DMS79 (cell line): ENCODE data around the gene RPS17.
"Not testable (repeated sequence)": the region's sequence is repeated elsewhere in the genome, so short reads cannot be mapped to it uniquely, and the experiment has no call there.

Experiments used
- DNase-seq: peaks from one replicate; lab custom pipeline; 2025; lab: John Stamatoyannopoulos, UW

RPS17 gene

DNA sequence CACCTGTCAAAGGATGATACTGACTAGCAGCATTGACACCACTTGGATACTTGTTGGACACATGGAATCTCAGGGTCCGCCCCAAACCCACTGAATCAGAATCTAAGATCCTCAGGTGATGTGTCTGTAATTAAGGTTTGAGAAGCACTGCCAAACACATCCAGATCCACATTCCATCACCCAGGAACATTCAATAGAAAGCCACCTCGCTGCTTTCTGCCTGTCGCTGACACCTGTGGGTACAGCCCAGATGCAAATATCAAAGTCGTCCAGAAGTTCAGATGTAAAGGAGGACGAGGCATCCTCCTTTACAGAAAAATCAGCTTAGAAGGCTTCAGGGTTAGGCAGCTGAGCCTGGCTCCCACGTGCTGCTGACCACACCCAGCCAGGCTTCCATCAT, 5.2 kb upstream of the RPS17 start:
- DNase-seq: no peak

DNA sequence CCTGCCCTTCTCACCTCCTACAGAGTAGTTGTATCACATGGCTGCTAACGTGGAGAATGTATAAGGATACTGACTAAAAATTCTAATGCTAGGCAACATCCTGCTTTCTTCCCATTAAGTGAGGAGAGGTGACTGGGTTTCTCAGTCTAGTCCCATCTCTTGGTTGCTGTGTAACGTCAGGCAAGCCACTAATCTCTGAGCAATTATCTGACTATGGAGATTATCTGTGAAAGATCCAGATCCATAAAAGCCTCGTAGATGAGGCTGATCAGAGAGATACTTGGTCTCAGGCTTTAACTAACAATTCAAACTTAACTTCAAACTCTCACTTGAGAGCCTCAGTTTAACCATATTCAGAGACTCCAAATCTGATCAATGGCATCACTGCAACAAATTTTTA, 4.7 kb upstream of the RPS17 start:
- no peak for DNase-seq

DNA sequence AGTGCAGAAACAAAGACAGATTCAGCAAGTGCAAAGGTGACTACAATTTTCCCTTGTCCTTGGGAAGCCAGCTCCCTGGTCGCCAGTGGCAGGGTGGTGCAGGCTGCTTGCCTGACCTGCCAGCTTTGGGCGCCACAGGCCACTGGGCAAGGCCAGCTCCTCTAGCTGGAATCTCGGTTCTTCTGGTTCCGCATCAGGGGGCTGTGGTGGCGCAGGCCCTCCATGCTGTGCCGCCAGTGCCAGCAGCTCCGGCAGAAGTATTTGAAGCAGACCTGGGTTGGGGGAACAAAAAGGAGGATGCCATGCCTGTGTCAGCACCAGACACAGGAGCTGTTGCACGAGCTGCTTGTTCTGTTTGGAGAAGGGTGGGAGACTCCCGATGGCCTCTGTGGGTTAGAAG, 4.2 kb upstream of the RPS17 start:
- no peak for DNase-seq

DNA sequence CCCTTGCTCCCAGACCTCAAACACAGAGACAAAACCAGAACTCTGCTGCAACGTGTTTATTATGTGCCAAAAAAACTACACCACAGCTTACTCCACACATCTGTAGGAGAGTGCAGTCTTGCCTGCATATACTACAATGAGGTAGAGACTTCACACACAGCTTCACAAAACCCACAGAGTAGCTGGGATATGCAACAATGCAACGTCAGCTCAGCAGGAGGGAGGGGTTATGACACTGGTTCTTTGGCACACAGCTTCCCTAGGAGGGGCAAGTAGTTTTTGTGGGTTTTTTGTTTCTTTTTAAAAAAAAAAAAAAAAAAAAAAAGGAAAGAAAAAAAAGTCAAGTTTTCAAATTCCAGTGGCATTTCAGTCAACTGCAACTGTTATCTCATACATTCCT, 2.9 kb upstream of the RPS17 start:
- no peak for DNase-seq

DNA sequence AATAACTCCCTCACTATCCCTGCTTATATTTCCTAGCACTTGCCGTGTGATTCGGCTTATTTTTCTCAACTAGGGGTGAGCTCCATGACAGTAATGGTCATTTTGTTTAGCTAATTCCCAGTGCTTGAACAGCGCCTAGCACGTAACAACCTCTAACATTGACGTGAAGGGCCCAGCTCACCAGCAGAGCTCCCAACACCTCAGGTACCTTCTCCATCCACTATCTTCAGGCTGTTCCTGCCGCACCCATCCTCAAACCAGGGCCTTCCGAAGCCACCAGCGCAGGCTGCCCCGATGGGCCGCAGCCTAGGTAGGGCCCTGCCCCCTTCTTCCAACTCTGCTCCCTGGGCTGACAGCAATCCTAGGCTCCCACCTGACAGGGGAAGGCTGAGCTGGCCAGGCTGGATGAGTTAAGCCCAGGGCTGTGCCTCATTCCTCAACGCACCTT, 751 bp upstream of the RPS17 start:
- no peak for DNase-seq

DNA sequence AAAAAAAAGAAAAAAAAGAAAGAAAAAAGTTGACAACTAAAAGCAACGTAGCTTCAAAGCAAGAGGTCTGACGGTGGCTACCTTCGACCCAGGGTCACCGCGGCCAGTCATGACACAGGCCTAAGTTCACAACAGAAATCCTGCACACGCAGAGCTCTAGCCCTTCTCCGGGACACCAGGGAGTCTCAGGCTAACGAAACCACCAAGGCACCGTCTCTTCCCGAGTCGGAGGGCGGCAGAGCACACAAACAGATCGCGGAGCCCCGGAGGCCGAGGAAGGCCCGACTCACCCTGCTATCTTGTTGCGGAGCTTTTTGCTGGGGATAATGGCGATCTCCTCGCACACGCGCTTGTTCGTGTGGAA, 584 bp downstream of the RPS17 start:
- DNase-seq: no peak

DNA sequence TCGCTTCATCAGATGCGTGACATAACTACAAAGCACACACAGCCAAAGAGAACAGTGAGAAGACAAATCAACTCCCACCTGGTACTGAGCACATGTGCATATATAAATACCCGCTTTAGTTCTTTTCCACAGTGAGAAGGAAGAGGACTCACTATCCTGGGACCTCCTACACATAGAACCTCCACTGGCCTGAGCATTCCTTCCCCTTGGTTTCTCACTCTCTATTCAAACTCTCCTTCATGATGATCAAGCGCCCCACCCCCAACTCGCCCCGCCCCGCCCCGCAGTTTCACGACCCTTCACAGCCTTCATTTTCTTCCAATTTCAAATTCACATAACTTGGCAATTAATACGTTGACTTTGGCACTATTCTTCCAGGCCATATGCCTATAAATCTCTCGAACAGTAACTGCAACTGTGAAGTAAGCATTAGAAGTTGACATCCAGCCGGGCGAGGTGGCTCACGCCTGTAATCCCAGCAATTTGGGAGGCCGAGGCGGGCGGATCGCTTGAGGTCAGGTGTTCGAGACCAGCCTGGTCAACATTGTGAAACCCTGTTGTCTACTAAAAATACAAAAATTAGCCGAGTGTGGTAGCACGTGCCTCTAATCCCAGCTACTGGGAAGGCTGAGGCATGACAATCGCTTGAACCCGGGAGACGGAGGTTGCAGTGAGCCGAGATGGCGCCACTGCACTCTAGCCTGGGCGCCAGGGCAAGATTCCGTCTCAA, 1.1 kb downstream of the RPS17 start:
- DNase-seq: no peak

DNA sequence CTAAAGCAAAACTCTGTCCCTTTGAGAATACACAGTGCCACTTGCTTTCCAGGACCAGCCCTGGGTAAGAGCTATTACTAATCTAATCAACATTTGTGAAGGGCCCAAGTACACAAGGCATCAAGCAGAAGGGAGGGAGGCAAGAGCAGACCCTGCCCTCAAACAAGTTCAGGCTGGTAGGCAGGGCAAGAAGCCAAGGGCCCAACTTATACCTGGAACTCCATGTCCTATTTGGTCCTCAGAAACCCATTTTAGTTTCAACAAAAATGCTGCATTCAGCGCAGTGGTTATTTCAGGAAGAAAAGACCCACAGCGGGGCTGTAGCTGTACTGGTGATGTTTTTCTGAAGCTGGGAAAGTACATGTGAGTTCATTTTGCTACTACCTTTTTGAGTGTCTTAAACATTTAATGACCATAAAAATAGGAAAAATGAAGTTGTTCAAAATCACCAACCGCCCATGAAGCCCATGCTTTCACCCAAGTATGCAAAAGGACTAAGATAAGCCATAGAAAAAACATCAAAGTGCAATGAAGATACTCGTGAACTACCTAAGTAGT, 2.8 kb downstream of the RPS17 start:
- DNase-seq: no peak

DNA sequence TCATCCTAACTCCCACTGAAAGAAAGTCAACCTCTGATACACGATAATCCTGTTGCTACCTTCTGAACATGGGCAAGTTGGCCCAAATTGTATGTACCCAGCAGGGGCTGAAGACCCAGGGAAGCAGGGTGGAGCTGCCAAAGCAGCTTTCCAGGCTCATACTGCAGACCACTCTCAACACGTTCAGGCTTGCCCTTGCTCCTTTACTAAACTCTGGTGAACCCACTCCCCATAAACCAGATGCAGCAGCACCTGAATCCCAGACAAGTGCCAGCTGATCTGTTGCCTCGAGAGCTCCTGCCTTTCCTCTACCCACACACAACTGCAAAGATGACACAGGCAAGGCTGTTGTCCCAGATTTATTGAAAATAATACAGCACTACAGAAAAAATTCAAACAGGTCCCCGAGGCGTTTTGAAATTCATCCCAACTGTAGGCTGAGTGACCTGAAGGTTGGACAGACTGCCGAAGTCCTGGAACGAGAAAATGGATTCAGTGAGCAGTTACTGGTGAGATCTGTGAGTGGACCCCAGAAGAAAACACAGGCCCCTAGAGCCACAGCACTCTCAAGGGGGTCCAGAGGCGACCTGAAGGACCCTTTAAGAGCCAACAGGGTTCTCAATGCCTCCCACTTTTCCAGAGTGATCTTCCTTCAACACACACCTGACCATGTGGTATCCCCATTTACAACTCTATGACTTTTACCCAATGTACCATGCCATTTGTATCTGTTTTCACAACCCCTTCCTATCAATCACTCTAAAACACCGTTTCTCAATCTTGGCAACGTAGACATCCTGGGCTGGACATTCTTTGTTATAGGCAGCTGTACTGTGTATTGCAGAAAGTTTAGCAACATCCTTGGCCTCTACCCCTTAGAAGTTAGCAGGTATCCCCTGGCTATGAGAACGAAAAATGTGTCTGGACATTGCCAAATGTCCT, 3.6 kb downstream of the RPS17 start:
- DNase-seq: no peak

DNA sequence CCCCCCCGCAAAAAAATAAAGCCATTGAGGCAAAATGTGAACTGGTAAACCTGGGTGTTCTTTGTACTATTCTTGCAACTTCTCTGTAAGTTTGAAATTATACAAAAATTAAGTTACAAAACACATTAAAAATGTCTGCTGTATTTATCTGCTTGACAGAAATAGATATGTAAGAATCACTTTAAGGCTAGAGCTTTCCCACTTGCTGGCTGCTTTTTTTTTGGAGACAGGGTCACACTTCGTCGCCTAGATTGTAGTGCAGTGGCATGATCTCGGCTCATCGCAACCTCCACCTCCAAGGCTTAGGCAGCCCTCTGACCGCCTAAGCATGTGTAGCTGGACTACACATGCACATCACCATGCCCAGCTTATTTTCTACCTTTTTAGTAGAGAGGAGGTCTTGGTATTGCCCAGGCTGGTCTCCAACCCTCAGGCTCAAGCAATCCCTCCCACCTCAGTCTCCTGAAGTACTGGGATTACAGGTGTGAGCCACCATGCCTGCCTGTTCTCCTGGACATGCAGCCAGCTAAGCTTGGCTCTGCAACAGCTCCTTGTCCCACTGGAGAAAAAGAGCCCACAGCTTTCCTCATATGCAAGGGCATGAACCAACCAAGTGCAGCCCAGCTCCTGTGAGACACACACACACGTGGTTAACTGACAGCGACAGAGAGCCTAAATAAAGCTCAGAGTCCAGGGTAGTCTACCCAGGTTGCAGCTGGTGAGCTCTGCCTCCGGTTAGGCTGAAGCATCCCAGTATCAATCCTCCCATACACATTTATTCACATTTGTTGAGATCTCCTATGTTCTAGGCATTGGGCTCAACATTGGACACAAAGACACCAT, 4.5 kb downstream of the RPS17 start:
- no peak for DNase-seq

DNA sequence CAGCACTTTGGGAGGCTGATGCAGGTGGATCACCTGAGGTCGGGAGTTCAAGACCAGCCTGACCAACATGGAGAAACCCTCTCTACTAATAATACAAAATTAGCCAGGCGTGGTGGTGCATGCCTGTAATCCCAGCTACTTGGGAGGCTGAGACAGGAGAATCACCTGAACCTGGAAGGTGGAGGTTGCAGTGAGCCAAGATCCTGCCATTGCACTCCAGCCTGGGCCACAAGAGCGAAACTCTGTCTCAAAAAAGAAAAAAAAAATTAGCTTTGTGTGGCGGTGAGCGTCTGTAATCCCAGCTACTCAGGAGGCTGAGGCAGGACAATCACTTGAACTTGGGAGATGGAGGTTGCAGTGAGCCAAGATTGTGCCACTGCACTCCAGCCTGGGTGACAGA, 5.1 kb downstream of the RPS17 start:
- DNase-seq: not testable (repeated sequence)

DNA sequence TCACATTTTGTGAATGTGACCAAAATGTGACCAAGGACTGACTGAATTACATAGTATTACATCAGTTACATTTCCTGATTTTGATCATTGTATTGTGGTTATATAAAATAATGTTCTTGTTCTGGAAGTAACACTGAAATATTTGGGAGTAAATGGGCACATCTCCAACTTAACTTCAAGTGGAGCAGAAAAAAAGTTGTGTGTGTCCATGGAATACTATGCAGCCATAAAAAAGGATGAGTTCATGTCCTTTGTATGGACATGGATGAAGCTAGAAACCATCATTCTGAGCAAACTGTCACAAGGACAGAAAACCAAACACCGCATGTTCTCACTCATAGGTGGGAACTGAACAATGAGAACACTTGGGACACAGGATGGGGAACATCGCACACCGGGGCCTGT, 5.8 kb downstream of the RPS17 start:
- not testable (repeated sequence) for DNase-seq

DNA sequence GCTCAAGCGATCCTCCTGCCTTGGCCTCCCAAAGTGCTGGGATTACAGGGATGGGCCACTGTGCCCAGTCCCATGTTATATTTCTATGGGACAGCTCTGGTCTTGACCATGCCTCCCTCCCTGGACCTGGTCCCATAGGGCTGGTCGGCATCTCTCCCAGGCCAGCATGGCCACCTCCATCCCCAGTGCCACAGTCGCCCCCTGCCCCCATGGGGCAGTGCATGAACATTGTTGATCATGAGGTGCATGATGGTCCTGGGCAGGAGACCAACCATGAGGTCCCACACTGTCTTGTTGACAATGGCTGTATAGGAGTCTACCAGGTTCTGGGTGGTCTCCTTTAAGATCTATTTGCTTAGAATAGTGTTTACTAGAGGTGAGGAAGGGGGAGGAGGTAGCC, 6.5 kb downstream of the RPS17 start:
- DNase-seq: no peak

DNA sequence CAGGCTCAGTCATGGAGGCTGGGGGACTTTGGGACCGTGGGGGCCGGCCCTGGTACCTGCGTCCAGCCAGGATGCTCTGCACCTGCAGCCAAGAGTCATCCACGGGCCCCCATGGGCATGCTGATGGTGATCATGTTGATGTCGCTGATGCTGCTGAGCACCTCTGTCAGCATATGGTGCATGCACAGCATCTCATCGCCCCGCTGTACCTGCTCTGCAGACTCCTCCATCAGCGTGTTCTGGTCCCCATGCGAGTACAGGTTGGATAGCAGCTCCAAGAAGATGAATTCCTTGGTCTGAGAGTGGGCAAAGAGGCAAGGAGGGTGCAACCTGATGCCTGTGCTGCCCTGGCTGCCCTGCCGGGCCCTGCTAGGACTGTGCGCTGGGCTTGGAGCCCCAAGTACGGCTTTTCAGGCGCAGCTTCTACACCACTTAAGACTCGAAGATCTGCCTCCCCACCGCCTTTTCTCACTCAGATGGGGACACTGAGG, 7.2 kb downstream of the RPS17 start:
- no peak for DNase-seq

DNA sequence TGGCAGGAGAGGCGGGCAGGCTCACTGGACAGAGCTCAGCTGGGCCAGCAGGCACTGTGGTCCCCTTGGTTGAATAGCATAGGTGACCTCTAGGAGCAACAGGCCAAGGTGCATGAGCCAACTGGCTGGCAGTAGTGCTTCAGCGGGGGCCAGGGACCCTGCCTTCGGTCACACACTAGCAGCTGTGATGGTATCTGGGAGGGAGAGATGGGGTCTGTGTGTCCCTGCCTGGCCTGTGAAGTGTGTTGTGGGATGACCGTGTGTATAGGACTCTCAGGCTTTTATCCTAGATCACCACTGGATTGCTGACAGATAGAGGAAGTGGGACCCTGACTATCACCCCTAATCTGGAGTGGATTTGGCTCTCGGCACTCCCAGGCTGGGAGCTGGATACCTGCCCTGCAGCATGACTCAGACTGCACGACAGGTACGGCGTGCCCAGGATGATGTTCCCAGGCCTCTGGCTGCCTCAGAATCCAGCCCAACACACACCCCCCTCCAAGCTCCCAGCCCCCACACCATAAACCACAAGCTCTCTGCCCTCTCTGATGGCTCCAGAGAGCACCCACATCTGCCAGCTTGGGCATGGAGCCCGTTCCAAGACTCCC, 7.8 kb downstream of the RPS17 start:
- no peak for DNase-seq

DNA sequence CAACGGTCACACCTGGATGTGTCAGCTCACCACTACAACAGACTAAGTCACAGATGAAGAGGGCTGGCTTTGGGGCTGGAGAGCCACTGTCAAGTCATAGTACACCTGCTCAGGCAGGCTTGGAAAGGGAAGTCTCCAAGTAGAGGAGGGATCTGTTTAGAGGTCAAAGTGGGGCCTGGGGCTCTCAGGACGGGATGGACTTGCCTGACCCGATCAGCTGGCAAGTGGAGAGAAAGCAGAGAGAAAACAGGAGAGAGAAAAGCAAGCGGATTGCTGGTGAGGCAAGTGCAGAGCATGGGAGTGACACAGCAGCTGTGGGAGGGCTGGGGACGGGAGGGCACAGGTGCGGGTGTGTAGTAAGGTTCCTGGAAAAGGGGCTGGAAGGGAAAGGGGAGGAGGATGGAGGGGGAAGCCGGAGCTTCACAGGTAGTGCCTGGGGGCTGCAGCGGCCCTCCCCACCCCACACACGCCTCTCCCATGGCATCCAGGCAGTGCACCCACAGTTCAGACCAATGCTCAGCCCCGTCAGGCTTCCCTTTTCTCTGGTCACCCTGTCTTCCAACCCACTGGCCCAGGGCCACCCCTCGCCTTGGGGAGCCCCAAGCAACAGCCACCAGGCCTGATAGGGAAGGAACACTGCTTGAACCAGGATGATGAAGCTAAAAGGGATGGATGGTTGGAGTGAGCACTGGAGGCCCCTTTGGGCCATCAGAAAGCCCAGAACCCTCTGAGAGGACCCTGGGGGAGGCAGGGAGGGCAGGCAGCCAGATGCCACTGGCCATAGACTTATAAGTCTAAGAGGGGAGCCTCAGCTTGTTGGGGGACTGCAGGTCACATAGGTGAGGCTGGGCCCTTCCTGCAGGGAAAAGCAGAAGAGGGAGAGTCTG, 8.5 kb downstream of the RPS17 start:
- no peak for DNase-seq

DNA sequence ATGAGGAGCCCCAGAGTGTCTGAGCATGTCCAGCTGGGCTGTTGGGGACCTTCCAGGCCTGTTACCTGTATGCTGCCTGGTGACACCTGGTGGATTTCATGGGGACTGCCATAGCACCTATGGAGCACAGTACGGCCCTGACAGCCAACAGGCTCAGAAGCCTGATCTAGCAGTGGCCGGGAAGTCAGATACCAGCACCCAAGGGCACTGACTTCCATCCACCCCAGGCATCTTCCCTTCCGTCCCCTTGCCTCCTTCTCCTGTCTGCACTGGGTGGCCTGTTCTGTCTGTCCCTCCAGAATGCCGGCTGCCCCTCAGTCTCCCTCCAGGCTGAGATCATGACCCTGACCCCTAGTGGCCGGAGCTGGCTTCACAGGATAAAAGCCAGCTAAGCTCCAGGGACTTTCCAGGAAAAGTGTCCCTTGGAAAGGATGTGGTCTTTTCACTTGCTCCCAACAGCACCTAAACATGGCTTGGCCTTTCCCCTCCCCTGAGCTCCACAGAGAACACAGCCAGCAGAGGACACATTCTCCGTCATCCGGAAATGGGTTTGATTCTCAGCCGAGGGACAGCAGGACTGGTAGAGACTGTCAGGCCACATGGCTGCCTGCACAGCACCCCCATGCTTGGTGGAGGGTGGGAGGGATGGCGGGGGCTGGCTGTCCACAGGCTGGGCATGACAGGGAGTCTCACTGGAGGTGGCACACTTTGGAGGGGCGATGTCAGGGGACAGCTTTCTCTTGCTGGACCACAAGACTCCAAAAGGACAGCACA, 9.5 kb downstream of the RPS17 start:
- no peak for DNase-seq

DNA sequence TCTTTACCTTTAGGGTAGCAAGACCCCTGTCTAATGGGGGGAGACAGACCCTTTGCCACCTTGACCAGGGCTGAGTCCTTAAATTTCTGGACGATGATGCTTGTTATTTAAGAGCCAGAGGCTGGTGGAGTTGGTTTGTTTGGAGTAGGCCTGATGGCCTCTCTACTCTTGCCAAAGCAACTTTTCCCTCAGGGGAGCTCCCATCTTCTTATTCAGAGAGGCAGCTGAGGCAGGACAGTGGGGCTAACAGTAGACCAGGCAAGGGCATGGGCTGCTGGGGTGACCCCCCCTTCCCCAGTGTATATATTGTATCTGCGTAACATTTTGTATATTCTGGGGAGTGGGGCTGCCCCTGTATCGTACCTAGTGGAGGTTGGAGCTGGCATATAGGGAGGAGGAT, 10.3 kb downstream of the RPS17 start:
- no peak for DNase-seq

DNA sequence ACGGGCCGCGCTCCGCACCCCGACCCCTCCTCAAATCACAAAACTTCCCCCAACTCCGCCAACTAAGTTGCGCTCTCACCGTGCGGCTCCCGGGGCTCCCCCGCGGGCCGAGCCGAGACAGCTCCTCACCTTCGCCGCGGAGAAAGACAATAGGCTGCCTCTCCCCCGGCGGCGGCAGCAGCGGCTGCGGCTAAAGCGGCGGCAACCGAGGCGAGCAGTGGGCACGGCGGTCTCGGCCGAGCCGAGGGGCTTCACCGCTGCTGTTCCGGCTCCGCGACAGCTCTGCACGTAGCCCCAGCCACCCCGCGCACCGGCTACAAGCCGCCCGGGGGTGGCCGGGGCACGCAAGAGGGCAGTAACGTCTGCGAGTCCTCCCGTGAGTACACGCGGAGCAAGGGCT, 26.7 kb downstream of the RPS17 start:
- DNase-seq: not testable (repeated sequence)

DNA sequence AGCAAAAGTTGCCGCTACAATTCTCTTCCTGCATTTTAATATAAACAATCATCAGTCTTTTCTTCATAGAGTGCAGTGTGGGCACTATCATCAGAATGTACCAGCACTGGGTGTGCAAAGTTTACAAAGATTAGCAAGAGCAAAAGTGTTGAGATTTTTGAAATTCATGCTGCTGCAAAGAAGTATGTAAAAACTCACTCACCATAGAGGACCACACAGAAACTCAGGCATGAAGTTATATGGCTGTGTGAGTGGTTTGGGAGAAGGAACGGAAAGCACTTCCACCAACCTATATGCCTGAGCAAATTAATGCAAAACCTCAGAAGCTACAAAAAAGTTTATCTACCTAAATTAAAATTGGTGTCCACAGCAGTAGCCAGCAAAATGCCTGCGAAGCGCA, 32.6 kb downstream of the RPS17 start:
- DNase-seq: not testable (repeated sequence)
